Mesendoderm (in vitro differentiated cells): ENCODE measurements around the gene EMILIN1.

ENCODE experiments used
- DNase-seq: peaks from one replicate; pipeline ENCODE4 v3.0.0; 2013
- H2AK5ac ChIP-seq: 2 replicates; pipeline ENCODE4 v1.6.1; 2013; ENCODE audit warnings: low read length, inconsistent platforms
- H2BK120ac ChIP-seq: 2 replicates; pipeline ENCODE4 v1.6.1; 2013; ENCODE audit warnings: low read depth, mild to moderate bottlenecking, low read length, moderate library complexity, mixed read lengths
- H2BK15ac ChIP-seq: replicated peaks from 2 replicates; pipeline ENCODE4 v1.6.1; 2013; ENCODE audit warnings: low read depth, mild to moderate bottlenecking, moderate library complexity
- H2BK5ac ChIP-seq: 2 replicates; pipeline ENCODE4 v1.6.1; 2013; ENCODE audit warnings: low read length, inconsistent platforms
- H3K18ac ChIP-seq: 2 replicates; pipeline ENCODE4 v1.6.1; 2013; ENCODE audit warnings: mild to moderate bottlenecking, low read length, mixed read lengths
- H3K23ac ChIP-seq: one replicate; pipeline ENCODE4 v1.6.1; 2013; ENCODE audit warnings: low read length
- H3K27ac ChIP-seq: 2 replicates; pipeline ENCODE4 v1.5.1; 2013; ENCODE audit warnings: low read depth, mild to moderate bottlenecking, inconsistent platforms, low read length, moderate library complexity
- H3K27me3 ChIP-seq: 2 replicates; pipeline ENCODE4 v1.6.1; 2013; ENCODE audit warnings: low read length, control low read depth, mild to moderate bottlenecking, inconsistent platforms; ENCODE audit not compliant: insufficient read depth, poor library complexity
- H3K36me3 ChIP-seq: 2 replicates; pipeline ENCODE4 v1.6.1; 2013; ENCODE audit warnings: low read length, inconsistent platforms; ENCODE audit not compliant: control insufficient read depth, insufficient read depth
- H3K4ac ChIP-seq: one replicate; pipeline ENCODE4 v1.6.1; 2013; ENCODE audit warnings: low read depth, mild to moderate bottlenecking, low read length, moderate library complexity
- H3K4me1 ChIP-seq: 2 replicates; pipeline ENCODE4 v1.6.1; 2013; ENCODE audit warnings: low read depth, low read length, inconsistent platforms; ENCODE audit not compliant: control insufficient read depth
- H3K4me2 ChIP-seq: 2 replicates; pipeline ENCODE4 v1.6.1; 2013; ENCODE audit warnings: low read length
- H3K4me3 ChIP-seq: 2 replicates; pipeline ENCODE4 v1.5.1; 2013; ENCODE audit warnings: mild to moderate bottlenecking, low read length
- H3K56ac ChIP-seq: one replicate; pipeline ENCODE4 v1.6.1; 2013; ENCODE audit warnings: low read length
- H3K79me1 ChIP-seq: 2 replicates; pipeline ENCODE4 v1.6.1; 2013; ENCODE audit warnings: low read length, inconsistent platforms
- H3K79me2 ChIP-seq: 2 replicates; pipeline ENCODE4 v1.6.1; 2013; ENCODE audit warnings: mild to moderate bottlenecking, low read length; ENCODE audit not compliant: control insufficient read depth, insufficient read depth
- H3K9ac ChIP-seq: 2 replicates; pipeline ENCODE4 v1.6.1; 2013; ENCODE audit warnings: low read length, inconsistent platforms
- H4K5ac ChIP-seq: one replicate; pipeline ENCODE4 v1.6.1; 2013; ENCODE audit warnings: low read length
- H4K8ac ChIP-seq: one replicate; pipeline ENCODE4 v1.6.1; 2013; ENCODE audit warnings: low read depth, mild to moderate bottlenecking, control low read depth, low read length, moderate library complexity
- WGBS: extraction: QIAGEN DNeasy Blood & Tissue Kit; methylation state at CpG from one replicate; pipeline ENCODE4 v1.1.7; 2013; ENCODE audit warnings: low lambda C conversion rate, missing lambda C conversion rate; ENCODE audit not compliant: insufficient coverage; ENCODE audit errors: extremely low coverage; 5-methylcytosine and 5-hydroxymethylcytosine counted together

Gene EMILIN1

DNA sequence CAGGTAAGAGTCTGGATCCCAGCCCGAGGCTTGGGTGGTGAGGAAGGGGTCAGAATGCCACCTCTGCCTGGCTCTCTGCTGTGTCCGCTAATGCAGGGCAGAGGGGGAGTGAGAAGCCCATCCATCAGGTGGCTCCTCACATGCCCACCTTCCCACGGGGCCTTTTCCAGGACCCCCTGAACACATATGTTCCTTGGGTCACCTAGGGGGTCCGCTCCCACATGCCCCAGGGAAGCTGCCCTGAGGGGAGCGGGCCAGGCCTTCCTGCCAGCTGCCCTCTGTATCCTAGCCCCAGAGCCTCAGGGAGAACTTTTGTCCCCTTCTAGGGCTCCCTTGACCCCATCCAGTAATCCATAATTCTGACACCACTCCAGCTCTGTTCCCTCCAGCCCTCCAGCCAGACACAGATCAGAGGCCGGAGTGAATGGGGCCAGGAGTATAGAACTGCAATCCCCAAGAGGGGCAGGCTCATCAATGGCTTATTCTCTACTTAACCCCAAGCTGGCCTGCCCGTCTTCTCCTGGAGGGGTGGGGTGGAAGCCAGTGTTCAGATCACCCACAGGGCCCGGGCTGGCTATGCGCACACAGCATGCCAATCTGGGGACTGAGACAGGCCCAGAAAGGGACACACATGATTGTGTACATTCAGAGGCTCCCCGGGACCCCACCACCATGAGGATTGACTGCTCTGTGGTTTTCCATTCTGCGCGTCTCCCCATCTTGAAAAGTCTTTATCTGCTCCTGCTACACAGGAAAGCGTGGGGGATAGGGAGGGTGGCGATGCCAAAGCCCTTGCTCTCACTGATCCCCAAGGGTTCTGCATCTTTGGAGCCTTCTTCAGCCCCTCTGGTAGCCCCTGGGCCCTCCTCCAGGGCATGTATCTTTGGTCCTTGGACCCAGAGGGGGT lies 1.1 kb downstream of the EMILIN1 start:
- no peak overlapping the region for H2BK5ac ChIP-seq
- H2BK120ac ChIP-seq = no peak overlapping the region
- no CpG with 5 or more reads among the region's 14 CpGs for WGBS
- no peaks in the 10 kb centered on the region for H3K27me3 ChIP-seq
- H3K79me2 ChIP-seq = no peaks in the 10 kb centered on the region
- no peak overlapping the region for H2AK5ac ChIP-seq
- no peak overlapping the region for H3K27ac ChIP-seq
- peaks cover 2% of the 10 kb centered on the region for H3K4me1 ChIP-seq
- no peaks in the 10 kb centered on the region for H3K36me3 ChIP-seq
- no peak overlapping the region for H3K4ac ChIP-seq
- no peak overlapping the region for H3K56ac ChIP-seq
- H3K4me2 ChIP-seq = no peak overlapping the region
- H3K23ac ChIP-seq = no peak overlapping the region
- H3K4me3 ChIP-seq = no peak overlapping the region
- no peaks in the 10 kb centered on the region for H3K79me1 ChIP-seq
- no peak overlapping the region for H3K9ac ChIP-seq
- no peak for DNase-seq
- no peak overlapping the region for H3K18ac ChIP-seq
- H2BK15ac ChIP-seq = no peak overlapping the region
- H4K8ac ChIP-seq = no peak overlapping the region
- H4K5ac ChIP-seq = no peak overlapping the region

DNA sequence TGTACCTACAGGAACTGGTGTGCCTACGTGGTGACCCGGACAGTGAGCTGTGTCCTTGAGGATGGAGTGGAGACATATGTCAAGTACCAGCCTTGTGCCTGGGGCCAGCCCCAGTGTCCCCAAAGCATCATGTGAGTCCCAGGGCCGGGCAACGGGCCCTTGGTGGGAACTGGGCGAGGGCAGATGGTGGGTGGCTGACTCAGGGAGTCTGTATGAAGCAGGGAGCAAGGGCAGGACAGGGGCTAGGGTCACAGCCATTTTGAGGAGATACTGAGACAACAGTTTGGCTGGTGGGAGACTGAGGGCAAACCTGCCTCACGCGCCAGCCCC lies 1.7 kb downstream of the EMILIN1 start:
- H4K5ac ChIP-seq = no peak overlapping the region
- H3K79me2 ChIP-seq = no peaks in the 10 kb centered on the region
- no peak overlapping the region for H4K8ac ChIP-seq
- no peak overlapping the region for H3K23ac ChIP-seq
- no peak overlapping the region for H3K4ac ChIP-seq
- WGBS = no CpG with 5 or more reads among the region's 7 CpGs
- H3K9ac ChIP-seq = no peak overlapping the region
- no peak overlapping the region for H3K4me3 ChIP-seq
- no peak overlapping the region for H2AK5ac ChIP-seq
- H2BK15ac ChIP-seq = no peak overlapping the region
- H3K4me2 ChIP-seq = no peak overlapping the region
- no peak overlapping the region for H2BK5ac ChIP-seq
- H3K4me1 ChIP-seq = peaks cover 2% of the 10 kb centered on the region
- H3K36me3 ChIP-seq = no peaks in the 10 kb centered on the region
- no peak overlapping the region for H2BK120ac ChIP-seq
- no peaks in the 10 kb centered on the region for H3K27me3 ChIP-seq
- H3K79me1 ChIP-seq = no peaks in the 10 kb centered on the region
- no peak overlapping the region for H3K27ac ChIP-seq
- no peak for DNase-seq
- H3K18ac ChIP-seq = no peak overlapping the region
- H3K56ac ChIP-seq = no peak overlapping the region

DNA sequence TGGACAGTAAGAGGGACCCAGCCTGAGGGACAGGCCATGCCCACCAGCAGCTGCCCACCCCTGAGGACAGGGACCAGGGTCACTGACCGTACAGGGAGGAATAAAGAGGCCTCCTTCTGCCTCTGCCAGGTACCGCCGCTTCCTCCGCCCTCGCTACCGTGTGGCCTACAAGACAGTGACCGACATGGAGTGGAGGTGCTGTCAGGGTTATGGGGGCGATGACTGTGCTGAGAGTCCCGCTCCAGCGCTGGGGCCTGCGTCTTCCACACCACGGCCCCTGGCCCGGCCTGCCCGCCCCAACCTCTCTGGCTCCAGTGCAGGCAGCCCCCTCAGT lies 2.2 kb downstream of the EMILIN1 start:
- H3K56ac ChIP-seq = peak overlapping the region; percentile 64
- no peaks in the 10 kb centered on the region for H3K27me3 ChIP-seq
- H3K4me3 ChIP-seq = no peak overlapping the region
- no peaks in the 10 kb centered on the region for H3K36me3 ChIP-seq
- no peak overlapping the region for H4K5ac ChIP-seq
- H2BK5ac ChIP-seq = no peak overlapping the region
- no peak overlapping the region for H3K4me2 ChIP-seq
- no peak overlapping the region for H3K9ac ChIP-seq
- no peak overlapping the region for H2BK120ac ChIP-seq
- H3K79me1 ChIP-seq = no peaks in the 10 kb centered on the region
- H3K4ac ChIP-seq = no peak overlapping the region
- peak overlapping the region; percentile 22 for H2AK5ac ChIP-seq
- no peak overlapping the region for H3K18ac ChIP-seq
- no CpG with 5 or more reads among the region's 14 CpGs for WGBS
- DNase-seq = no peak
- H3K23ac ChIP-seq = no peak overlapping the region
- H4K8ac ChIP-seq = no peak overlapping the region
- H3K79me2 ChIP-seq = no peaks in the 10 kb centered on the region
- H2BK15ac ChIP-seq = no peak overlapping the region
- no peak overlapping the region for H3K27ac ChIP-seq
- H3K4me1 ChIP-seq = peaks cover 2% of the 10 kb centered on the region

DNA sequence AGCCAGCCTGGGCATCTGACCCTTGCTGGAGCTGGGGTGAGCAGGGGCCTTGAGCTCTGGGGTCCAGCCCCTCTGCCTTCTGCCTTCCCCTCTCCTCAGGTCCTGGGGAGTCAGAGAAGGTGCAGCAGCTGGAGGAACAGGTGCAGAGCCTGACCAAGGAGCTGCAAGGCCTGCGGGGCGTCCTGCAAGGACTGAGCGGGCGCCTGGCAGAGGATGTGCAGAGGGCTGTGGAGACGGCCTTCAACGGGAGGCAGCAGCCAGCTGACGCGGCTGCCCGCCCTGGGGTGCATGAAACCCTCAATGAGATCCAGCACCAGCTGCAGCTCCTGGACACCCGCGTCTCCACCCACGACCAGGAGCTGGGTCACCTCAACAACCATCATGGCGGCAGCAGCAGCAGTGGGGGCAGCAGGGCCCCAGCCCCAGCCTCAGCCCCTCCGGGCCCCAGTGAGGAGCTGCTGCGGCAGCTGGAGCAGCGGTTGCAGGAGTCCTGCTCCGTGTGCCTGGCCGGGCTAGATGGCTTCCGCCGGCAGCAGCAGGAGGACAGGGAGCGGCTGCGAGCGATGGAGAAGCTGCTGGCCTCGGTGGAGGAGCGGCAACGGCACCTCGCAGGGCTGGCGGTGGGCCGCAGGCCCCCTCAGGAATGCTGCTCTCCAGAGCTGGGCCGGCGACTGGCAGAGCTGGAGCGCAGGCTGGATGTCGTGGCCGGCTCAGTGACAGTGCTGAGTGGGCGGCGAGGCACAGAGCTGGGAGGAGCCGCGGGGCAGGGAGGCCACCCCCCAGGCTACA lies 3.8 kb downstream of the EMILIN1 start:
- DNase-seq = no peak
- H3K9ac ChIP-seq = no peak overlapping the region
- H3K79me2 ChIP-seq = no peaks in the 10 kb centered on the region
- no peak overlapping the region for H4K8ac ChIP-seq
- no peaks in the 10 kb centered on the region for H3K27me3 ChIP-seq
- H2BK15ac ChIP-seq = no peak overlapping the region
- no peak overlapping the region for H3K4me3 ChIP-seq
- no peaks in the 10 kb centered on the region for H3K36me3 ChIP-seq
- H3K27ac ChIP-seq = no peak overlapping the region
- no peak overlapping the region for H3K23ac ChIP-seq
- no peak overlapping the region for H3K4me2 ChIP-seq
- no peaks in the 10 kb centered on the region for H3K79me1 ChIP-seq
- WGBS = no CpG with 5 or more reads among the region's 38 CpGs
- no peak overlapping the region for H3K4ac ChIP-seq
- no peak overlapping the region for H2AK5ac ChIP-seq
- peak overlapping the region; percentile 34 for H3K56ac ChIP-seq
- no peak overlapping the region for H3K18ac ChIP-seq
- no peak overlapping the region for H2BK120ac ChIP-seq
- no peak overlapping the region for H4K5ac ChIP-seq
- peaks cover 2% of the 10 kb centered on the region for H3K4me1 ChIP-seq
- H2BK5ac ChIP-seq = no peak overlapping the region

DNA sequence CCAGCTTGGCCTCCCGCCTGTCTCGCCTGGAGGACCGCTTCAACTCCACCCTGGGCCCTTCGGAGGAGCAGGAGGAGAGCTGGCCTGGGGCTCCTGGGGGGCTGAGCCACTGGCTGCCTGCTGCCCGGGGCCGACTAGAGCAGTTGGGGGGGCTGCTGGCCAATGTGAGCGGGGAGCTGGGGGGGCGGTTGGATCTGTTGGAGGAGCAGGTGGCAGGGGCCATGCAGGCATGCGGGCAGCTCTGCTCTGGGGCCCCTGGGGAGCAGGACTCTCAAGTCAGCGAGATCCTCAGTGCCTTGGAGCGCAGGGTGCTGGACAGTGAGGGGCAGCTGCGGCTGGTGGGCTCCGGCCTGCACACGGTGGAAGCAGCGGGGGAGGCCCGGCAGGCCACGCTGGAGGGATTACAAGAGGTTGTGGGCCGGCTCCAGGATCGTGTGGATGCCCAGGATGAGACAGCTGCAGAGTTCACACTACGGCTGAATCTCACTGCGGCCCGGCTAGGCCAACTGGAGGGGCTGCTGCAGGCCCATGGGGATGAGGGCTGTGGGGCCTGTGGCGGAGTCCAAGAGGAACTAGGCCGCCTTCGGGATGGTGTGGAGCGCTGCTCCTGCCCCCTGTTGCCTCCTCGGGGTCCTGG lies 4.5 kb downstream of the EMILIN1 start:
- no peaks in the 10 kb centered on the region for H3K79me2 ChIP-seq
- no CpG with 5 or more reads among the region's 27 CpGs for WGBS
- no peak overlapping the region for H3K18ac ChIP-seq
- no peak overlapping the region for H3K4me3 ChIP-seq
- H2AK5ac ChIP-seq = no peak overlapping the region
- H2BK15ac ChIP-seq = no peak overlapping the region
- no peak for DNase-seq
- no peak overlapping the region for H2BK120ac ChIP-seq
- no peak overlapping the region for H4K5ac ChIP-seq
- no peak overlapping the region for H3K56ac ChIP-seq
- no peak overlapping the region for H4K8ac ChIP-seq
- H3K27ac ChIP-seq = no peak overlapping the region
- no peaks in the 10 kb centered on the region for H3K27me3 ChIP-seq
- no peak overlapping the region for H3K4ac ChIP-seq
- H3K23ac ChIP-seq = no peak overlapping the region
- H3K79me1 ChIP-seq = no peaks in the 10 kb centered on the region
- H2BK5ac ChIP-seq = no peak overlapping the region
- no peaks in the 10 kb centered on the region for H3K36me3 ChIP-seq
- H3K4me2 ChIP-seq = no peak overlapping the region
- no peak overlapping the region for H3K9ac ChIP-seq
- H3K4me1 ChIP-seq = peaks cover 2% of the 10 kb centered on the region
